RPMI8226 (cell line): ENCODE measurements around the gene SLC25A21.
"Not testable (repeated sequence)": the region's sequence is repeated elsewhere in the genome, so short reads cannot be mapped to it uniquely, and the experiment has no call there.

Source experiments
- DNase-seq: peaks from one replicate; pipeline ENCODE4 v3.0.0-alpha.2; 2015

Gene SLC25A21

DNA sequence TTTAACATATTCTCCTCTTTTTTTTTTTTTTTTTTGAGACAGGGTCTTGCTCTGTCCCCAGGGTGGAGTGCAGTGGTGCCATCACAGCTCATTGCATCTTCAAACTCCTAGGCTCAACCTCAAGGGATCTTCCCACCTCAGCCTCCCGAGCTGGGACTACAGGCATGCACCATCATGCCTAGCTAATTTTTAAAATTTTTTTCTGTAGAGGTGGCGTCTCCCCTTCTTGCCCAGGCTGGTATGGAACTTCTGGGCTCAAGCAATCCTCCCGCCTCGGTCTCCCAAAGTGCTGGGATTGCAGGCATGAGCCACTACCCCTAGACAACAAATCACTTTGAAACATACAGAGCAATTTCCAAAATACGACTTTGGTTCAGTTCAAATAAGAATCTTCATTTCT lies 355.9 kb downstream of the SLC25A21 start:
- no peak for DNase-seq

- not testable (repeated sequence) for DNase-seq
Measured at GRCh38 chr14:36814783-36815182, 357.6 kb downstream of the SLC25A21 start.

DNA sequence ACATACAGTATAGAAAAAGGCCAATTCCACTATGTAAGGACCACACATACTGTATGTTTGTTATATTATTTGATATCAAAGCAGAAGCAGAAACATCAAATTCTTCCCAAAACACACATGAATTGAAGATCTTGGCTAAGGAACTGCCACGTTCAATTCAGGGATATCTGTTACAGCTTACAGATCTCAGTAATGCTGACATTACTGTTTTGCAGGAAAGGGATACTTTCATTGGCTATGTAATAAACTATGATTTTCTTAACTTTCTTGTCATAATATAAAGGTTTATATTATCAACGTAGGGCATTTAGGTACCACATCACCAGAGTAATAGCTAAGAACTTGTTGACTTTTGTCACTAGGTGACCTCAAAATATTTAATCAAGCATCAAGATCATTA lies 362.2 kb downstream of the SLC25A21 start:
- DNase-seq = no peak

GRCh38 chr14:36807727-36808126 lies 364.7 kb downstream of the SLC25A21 start:
- no peak for DNase-seq

- DNase-seq = no peak
Measured at GRCh38 chr14:36805131-36805559, 367.3 kb downstream of the SLC25A21 start.

GRCh38 chr14:36797634-36798033 lies 374.8 kb downstream of the SLC25A21 start:
- DNase-seq = no peak

DNA sequence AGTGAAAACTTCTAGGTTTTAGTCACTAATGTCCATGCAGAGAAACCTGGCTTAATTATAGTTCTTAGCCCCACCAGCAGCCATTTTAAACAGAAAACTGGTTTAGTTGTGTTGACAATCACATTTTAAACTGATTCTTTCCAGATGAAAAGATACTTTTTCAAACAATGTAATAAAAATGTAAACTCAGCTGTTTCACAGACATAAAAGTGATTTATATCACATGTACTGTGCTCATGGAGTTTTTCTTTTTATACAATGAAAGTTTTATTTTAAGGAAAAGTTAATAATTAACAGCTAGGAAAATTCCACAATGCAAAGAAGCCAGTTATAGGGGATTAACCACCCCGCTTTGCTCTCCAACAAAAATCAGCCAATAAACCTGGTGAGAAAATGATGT lies 381.0 kb downstream of the SLC25A21 start:
- no peak for DNase-seq

DNA sequence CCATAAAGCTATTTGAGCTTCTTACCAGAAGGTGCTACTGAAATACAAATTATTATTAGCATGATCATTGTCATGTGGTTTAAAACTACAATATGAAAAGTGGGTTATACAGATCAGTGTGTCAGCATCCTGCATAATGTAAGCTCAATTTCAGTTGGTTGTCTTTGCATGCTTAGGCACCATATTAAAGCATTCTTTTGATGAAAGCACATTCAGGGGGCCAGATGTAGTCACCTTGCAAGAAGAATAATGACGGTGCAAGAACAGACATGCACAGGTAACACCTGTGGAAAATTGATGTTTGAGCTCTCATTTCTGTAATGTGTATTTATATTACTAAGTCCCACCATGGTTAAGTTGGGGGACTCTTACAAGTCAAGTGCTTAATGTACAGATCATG lies 386.9 kb downstream of the SLC25A21 start:
- DNase-seq = no peak

- no peak for DNase-seq
Measured at GRCh38 chr14:36784541-36784940, 387.9 kb downstream of the SLC25A21 start.

DNA sequence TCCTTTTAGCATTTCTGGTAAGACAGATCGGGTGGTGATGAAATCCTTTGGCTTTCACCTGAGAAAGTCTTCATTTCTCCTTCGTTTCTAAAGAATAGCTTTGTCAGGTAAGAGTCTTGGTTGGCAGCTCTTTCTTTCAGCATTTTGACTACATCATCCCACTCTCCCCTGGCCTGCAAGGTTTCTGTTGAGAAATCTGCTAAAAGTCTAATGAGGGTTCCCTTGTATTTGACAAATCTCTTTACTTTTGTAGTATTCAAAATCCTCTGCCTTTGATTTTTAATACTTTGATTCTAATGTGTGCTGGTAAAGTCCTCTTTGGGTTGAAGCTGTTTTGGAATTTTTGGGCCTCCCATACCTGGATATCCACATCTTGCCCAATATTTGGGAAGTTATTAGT lies 390.5 kb downstream of the SLC25A21 start:
- no peak for DNase-seq

DNA sequence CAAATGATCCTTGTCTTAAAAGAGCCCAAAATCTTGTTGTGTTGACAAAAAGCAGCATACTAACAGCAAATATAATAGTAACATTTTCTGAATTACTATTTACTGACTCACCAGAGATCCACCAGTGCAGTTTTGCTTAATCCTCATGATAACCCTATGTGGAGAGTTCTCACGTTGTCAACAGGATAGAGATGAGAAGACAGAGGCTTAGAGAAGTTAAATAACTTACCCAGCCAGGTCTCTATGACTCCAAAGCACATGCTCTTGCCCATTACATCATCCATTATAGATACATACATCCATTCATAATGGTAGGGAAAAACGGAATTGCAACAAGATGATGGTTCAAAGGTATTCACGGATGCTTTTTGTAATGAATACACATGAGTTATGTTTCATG lies 398.8 kb downstream of the SLC25A21 start:
- no peak for DNase-seq

DNA sequence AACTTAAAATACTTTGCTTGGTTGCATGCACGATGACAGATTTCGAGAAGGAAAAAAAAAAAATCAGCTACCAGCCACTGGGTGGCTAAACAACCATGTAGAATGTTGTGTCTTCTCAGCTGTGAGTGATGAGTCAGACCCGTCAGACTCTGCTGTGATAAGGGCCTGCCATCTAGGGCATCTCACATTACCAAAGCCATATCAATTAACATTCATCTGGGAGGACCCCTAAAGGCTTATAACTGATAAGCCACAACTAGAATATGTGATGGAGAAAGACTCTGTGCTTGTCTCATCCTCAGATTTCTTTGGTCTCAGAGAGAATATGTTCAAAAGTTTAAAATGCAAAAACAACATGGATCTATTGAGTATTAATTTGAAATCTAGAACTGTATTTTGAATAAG lies 399.3 kb downstream of the SLC25A21 start:
- no peak for DNase-seq

- no peak for DNase-seq
Measured at GRCh38 chr14:36771028-36771640, 401.3 kb downstream of the SLC25A21 start.

- DNase-seq = no peak
Measured at GRCh38 chr14:36768638-36769337, 403.6 kb downstream of the SLC25A21 start.

DNA sequence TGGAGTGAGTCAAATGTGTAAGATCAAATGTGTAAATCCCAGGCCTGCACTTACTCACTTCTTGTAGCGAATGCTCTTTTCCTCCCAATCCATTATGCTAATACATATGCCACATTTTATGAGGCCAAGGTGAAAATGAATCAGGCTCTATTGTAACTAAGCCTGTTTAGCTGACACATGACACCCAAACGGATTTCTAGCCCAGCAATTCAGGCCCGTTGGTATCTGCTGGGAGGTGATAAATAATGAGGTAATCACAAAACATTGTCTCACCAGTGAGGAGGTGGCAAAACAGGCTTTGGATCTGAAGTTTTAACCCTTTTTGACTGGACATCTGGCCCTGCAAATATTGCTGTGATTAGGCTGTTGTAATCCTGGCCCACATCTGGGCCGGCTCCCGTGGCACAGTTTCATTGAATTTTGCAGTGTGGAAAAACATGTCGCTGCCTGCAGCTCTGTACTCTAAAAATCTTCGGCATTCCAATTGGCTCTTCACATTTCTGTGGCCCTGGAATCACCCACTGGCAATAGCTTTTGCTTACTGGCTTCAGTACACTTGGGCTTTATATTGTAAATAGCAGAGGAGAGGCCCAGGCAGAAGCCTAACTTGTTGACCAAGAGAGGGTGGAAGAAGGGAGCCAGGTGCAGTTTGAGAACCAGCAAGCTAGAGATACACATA lies 404.7 kb downstream of the SLC25A21 start:
- no peak for DNase-seq

DNA sequence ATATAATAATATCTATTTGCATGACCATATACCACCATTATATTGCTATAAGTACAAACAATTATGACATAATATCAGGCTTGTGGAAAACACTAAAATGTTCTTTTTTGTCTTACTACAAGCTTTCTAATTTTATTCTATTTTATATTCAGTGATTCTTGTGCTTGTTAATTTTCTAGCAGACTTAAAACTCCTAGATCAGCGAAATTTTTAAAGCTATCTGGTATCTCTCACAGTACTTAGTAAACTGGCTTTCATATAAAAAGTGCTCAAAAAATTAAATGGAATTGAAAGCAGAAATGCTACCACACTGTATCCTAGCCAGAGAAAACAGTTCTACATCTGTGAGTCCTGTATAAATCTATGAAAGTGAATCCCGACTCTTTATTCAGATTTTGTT lies 405.4 kb downstream of the SLC25A21 start:
- no peak for DNase-seq

DNA sequence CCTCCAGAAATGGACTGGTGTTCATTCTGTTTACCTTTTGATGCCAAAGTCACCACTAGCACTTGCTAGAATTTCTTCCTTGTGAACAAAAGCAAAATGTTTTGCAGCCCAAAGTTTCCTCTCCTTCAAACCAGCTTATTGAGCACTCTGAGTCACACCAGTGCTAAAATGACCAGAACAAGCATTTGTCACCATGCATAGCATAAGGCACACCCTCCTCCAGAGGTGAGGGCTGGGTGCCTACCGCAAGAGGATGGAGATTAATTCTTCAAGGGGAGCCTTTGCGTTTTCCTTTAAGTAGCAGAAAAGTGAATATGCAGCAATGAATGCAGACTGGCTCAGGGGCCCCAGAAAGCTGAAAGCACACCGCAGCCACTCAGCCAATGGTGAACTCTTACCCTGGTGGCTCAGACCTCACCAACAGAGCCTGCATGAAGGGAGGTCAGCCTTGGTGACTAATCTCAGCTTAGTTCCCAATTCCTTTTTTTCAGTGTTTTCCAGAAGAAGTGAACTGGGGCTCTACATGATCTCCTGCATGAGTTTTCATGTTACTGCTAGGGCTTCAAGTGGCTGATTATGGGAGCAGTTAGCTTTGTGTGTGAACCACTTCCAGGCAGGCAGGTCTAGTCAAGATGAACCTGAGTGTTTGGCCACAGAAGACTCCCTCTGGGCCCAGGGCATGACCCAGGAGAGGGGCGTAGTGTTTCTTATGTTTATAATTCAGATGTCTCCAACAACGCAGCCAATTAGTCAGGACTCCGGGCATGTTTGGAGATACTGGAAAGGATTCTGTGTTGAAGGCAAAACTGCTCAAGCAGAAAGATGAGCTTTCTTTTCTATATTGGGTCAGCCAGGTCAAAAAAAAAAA lies 414.4 kb downstream of the SLC25A21 start:
- no peak for DNase-seq

DNA sequence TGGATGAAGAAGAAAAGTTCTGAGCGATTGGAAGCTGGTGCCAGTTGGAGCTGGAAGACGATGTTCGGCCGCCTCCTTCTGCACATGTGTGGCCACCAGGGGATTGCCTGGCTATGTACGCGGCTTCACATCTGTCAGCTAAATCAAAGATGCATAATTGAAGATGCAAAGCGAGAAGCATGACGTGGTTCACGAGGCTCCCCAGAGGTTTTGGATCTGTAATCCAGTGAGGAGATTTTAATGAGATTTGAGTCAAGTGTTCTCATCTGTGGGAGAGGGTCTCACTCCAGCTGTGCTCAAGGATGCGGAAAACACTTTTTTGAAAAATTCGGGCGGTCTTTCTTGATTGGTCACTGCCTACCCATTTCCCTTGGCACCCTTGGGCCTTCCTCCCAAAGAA lies 416.2 kb downstream of the SLC25A21 start:
- no peak for DNase-seq

GRCh38 chr14:36755756-36756155 lies 416.6 kb downstream of the SLC25A21 start:
- no peak for DNase-seq

DNA sequence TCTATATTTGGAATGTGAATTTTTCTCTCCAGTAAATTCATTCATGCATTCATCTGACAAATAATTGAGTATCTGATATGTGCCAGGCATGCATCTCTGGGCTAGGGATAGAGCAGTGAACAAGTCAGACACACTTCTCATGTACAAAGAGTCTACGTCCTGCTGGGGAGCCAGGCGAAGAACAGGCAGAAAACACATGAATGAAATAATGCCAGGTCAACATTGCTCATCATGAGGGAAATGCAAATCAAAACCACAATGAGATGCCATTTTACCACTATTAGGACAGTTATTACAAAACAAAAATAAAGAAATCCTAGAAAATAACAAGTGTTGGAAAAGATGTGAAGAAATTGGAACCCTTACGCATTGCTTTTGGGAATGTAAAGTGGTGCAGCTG lies 420.5 kb downstream of the SLC25A21 start:
- no peak for DNase-seq

- DNase-seq = no peak
Measured at GRCh38 chr14:36751106-36751505, 421.3 kb downstream of the SLC25A21 start.

- no peak for DNase-seq
Measured at GRCh38 chr14:36750244-36750643, 422.2 kb downstream of the SLC25A21 start.

- no peak for DNase-seq
Measured at GRCh38 chr14:36748610-36749213, 423.7 kb downstream of the SLC25A21 start.
